Measurements from ENCODE around the gene TTF2. TPM values are rescaled to one million over a fixed set of nuclear protein-coding genes. Genes with fewer than 3 reads are reported as not detected.

TTF2 gene
- total RNA-seq, 4 donors from 2014 or later, result 11.1 to 17.0 (median 14.2) TPM

GRCh38 chr1:117121589-117122329 lies 61.6 kb downstream of the TTF2 start, which contains the start of gene TRIM45:
TSS of gene TRIM45 (minus strand) at chr1:117121749. CDS start at chr1:117121201, 548 bp downstream.
- no peak for TF ChIP-seq CTCF (IDR thresholded peaks at IDR 0.05; ENCODE audit: low read depth)

GRCh38 chr1:117122330-117123025 lies 62.4 kb downstream of the TTF2 start:
- no peak for TF ChIP-seq CTCF (IDR thresholded peaks at IDR 0.05; ENCODE audit: low read depth)

- TF ChIP-seq CTCF (IDR thresholded peaks at IDR 0.05; ENCODE audit: low read depth), result no peak
Observed at GRCh38 chr1:117123274-117123673, 63.1 kb downstream of the TTF2 start.

GRCh38 chr1:117124661-117125060 lies 64.5 kb downstream of the TTF2 start:
- no peak for TF ChIP-seq CTCF (IDR thresholded peaks at IDR 0.05; ENCODE audit: low read depth)

- no peak for TF ChIP-seq CTCF (IDR thresholded peaks at IDR 0.05; ENCODE audit: low read depth)
Observed at GRCh38 chr1:117127795-117128194, 67.7 kb downstream of the TTF2 start.

- no peak for TF ChIP-seq CTCF (IDR thresholded peaks at IDR 0.05; ENCODE audit: low read depth)
Observed at GRCh38 chr1:117128323-117129079, 68.4 kb downstream of the TTF2 start.

GRCh38 chr1:117130526-117130925 lies 70.4 kb downstream of the TTF2 start:
- no peak for TF ChIP-seq CTCF (IDR thresholded peaks at IDR 0.05; ENCODE audit: low read depth)

Data from subcutaneous adipose tissue (tissue), 4 donors.